ENCODE results near the gene HOXD4. TPM values are rescaled to one million over a fixed set of nuclear protein-coding genes. Genes with fewer than 3 reads are reported as not detected.

The HOXD4 gene
- total and polyA plus RNA-seq, 2 of the 4 experiments (the other 2 are of a cell fraction), result not detected

DNA sequence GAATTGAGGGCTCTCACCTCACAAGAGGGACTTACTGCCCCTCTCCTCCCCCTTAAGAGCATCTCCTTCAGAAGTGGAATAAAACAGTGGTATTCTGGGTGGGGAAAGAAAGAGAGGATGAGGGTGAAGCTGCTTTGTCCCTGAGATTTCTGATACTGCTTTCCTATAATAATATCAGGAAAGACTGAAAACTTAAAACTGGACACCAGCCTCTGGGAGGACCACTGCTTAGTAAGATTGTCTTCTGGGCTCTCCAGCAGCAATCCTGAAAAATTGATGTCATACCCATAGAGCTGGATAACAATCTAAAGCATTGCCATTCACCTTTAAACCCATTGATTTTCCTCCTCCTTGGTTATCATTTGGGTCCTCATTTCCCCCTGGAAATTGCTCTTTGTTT lies 4.7 kb upstream of the HOXD4 start:
- no peak overlapping the region for H4K8ac ChIP-seq (ENCODE audit: low read depth in 2 of 2, low read length in 2 of 2)
- peaks cover 72% of the 10 kb centered on the region for H3K27me3 ChIP-seq (ENCODE audit: control insufficient read depth, insufficient read depth, low read length)
- H2BK20ac ChIP-seq (ENCODE audit: low read depth, low read length), result no peak overlapping the region
- no peak overlapping the region for H3K18ac ChIP-seq (ENCODE audit: low read depth, low read length)
- H4K5ac ChIP-seq (ENCODE audit: low read depth, low read length), result no peak overlapping the region
- no peak overlapping the region for H3K56ac ChIP-seq (ENCODE audit: extremely low read depth, insufficient read depth, low read length)
- no peaks in the 10 kb centered on the region for H3K9me1 ChIP-seq (ENCODE audit: insufficient read depth, low read length)
- no peak overlapping the region for H3K23ac ChIP-seq (ENCODE audit: low read depth, low read length)
- H4K91ac ChIP-seq (ENCODE audit: insufficient read depth, low read depth, low read length), result no peak overlapping the region
- ATAC-seq (ENCODE audit: low read depth), result no peak
- no peak overlapping the region for H3K27ac ChIP-seq (ENCODE audit: insufficient read depth, low read length)
- no peaks in the 10 kb centered on the region for H4K20me1 ChIP-seq (ENCODE audit: insufficient read depth, low read length)
- H3K4ac ChIP-seq (ENCODE audit: low read depth, low read length), result no peak overlapping the region
- in situ Hi-C loops (cut with MboI; ENCODE audit: low sequenced_read_pairs) (no loop called here), intact Hi-C loops (cut with micrococcal nuclease) (no loop called here), dilution Hi-C loops (cut with HindIII; ENCODE audit: low sequenced_read_pairs, unreplicated experiment) (no loop called here)
- no peak overlapping the region for H3K4me2 ChIP-seq (ENCODE audit: low read depth, low read length)
- POLR2A ChIA-PET (ENCODE audit: unreplicated experiment), result no interaction called here
- H3K79me1 ChIP-seq (ENCODE audit: low read depth in 1 of 2, low read length in 2 of 2), result no peaks in the 10 kb centered on the region
- no TSS peak for BruUV-seq (replicated peaks)
- no peak overlapping the region for H3K9ac ChIP-seq (ENCODE audit: low read depth, low read length)
- H2BK5ac ChIP-seq (ENCODE audit: low read depth, low read length, poor library complexity, severe bottlenecking), result no peak overlapping the region
- H2AK9ac ChIP-seq (replicated peaks; ENCODE audit: low read depth, low read length, poor library complexity), result no peak overlapping the region
- CTCF ChIA-PET, result interaction anchor here (1.8 kb wide), 1 partner anchor 308 kb away, joined by 7 read pairs; no protein-coding TSS in a partner anchor
- no peak overlapping the region for H2AFZ ChIP-seq (replicated peaks; ENCODE audit: low read length, poor library complexity)
- no peak overlapping the region for H3K4me3 ChIP-seq (ENCODE audit: insufficient read depth, low read depth, low read length)
- DNase-seq, result no peak
- H2BK120ac ChIP-seq (ENCODE audit: low read depth, low read length), result no peak overlapping the region
- H2BK15ac ChIP-seq (ENCODE audit: low read depth, low read length), result no peak overlapping the region
- H3K9me3 ChIP-seq (ENCODE audit: control insufficient read depth, insufficient read depth, low read length), result peaks cover 8% of the 10 kb centered on the region; the same call in 1 of the 2 replicates
- H3K14ac ChIP-seq (replicated peaks; ENCODE audit: low read depth, low read length), result no peak overlapping the region
- no peaks in the 10 kb centered on the region for H3K4me1 ChIP-seq (ENCODE audit: control insufficient read depth, insufficient read depth, low read length)
- no peak overlapping the region for H2AK5ac ChIP-seq (ENCODE audit: low read depth, low read length)
- TF ChIP-seq POLR2A (IDR thresholded peaks at IDR 0.05; ENCODE audit: low read depth, low read length) (no peak), SMC3 (IDR thresholded peaks at IDR 0.05; ENCODE audit: low read depth, low read length) (no peak)
- no peaks in the 10 kb centered on the region for H3K36me3 ChIP-seq (ENCODE audit: control insufficient read depth, insufficient read depth, low read length)
